Measurements from ENCODE around the gene FKBP2.

The FKBP2 gene

GRCh38 chr11:64291262-64291751 lies 50.4 kb downstream of the FKBP2 start, which contains the start of gene KCNK4:
Gene KCNK4 (plus strand): TSS chr11:64291302. CDS start chr11:64293019, 1,717 bp downstream.
- H3K4me3 ChIP-seq (ENCODE audit: low read length) = no peak within 1 kb of the TSS
- TF ChIP-seq ZNF274 (IDR thresholded peaks at IDR 0.05; ENCODE audit: low read depth, low read length) = no peak

DNA sequence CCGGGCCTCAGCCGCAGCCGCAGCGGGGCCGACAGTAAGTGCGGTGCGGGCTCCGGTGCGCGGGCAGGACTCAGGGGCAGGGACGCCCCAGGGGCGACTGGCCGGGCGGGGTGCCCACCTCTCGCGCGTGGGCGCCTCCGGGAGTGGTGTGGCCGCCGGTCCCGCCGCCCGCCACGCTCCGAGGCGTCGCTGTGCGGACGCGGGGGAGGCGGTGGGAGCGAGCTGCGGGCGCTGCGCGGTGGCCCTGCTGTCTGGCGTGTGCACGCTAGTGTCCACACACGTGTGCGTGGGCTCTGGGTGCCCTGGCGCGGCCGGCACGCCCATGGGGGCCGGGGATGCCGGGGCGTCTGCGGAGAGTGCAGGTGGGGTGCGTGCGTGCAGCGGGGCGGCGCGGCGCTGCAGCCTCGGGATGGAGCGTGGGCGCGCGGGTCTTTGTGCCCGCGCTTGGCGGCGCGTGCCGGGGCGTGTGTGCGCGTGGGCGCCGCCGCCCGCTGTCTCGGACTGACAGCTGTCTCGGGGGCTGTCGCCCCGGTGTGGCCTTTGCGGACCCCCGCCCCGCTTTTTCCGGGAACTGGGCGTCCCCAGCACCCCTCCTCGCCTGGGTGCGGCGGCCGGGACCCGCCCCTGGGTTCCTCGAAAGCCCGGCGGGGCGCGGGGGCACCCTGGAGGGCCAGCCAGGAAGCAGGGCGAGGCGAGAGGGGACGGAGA lies 51.0 kb downstream of the FKBP2 start:
- no peak for TF ChIP-seq ZNF274 (IDR thresholded peaks at IDR 0.05; ENCODE audit: low read depth, low read length)

DNA sequence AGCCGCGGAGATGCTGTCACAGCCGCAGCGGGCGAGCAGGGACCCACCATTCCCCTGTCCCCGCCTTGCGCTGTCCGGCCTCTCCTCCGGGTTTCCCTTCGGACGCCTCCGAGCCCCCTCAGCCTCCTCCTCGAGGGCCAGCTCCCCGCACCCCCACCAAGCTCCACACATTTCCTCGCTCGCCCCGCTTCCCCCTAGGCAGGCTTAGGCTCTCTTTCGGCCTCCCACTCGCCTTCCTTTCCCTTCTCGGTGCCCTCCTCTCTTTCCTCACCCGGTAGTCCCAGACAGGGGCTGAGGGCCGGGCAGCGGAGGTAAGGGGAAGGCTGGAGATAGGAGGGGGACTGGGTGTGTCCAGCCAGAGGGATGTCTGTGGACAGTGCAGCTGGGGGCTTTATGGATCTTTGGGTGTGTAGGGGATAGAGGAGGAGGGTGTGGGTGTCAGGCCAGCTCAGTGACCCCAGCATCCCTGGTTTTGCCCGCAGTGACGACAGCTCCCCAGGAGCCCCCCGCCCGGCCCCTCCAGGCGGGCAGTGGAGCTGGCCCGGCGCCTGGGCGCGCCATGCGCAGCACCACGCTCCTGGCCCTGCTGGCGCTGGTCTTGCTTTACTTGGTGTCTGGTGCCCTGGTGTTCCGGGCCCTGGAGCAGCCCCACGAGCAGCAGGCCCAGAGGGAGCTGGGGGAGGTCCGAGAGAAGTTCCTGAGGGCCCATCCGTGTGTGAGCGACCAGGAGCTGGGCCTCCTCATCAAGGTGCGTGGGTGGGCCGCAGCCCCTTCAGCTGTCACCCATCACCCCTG lies 51.8 kb downstream of the FKBP2 start:
- TF ChIP-seq ZNF274 (IDR thresholded peaks at IDR 0.05; ENCODE audit: low read depth, low read length) = no peak
- no peak overlapping the region for H3K4me3 ChIP-seq (ENCODE audit: low read length)

More for the DNA sequence above, 51.0 kb downstream of the FKBP2 start:
- H3K4me3 ChIP-seq (ENCODE audit: low read length) = no peak overlapping the region

All from GM08714 (cell line).